K562 (cell line): ENCODE data around the gene FRMD1. TPM values are rescaled to one million over a fixed set of nuclear protein-coding genes. Genes with fewer than 3 reads are reported as not detected.

Experiments
- ATAC-seq: fragments of 200-7000 bp; cut with Tn5 transposase; 3 replicates; pipeline ENCODE4 v1.9.1; 2020; ENCODE audit warnings: moderate library complexity
- BruUV-seq: library from RNA; stranded (reverse); fragments of 400-500 nt; replicated peaks from 2 replicates; lab custom pipeline; 2021; lab: Mats Ljungman, UMichigan
- CTCF ChIA-PET: fragments of 300-600 bp; formaldehyde crosslinking; extraction: SDS; loops from one replicate; lab custom pipeline; 2021; ENCODE audit warnings: low intra/inter-chr PET ratio; lab: Yijun Ruan, JAX
- POLR2A ChIA-PET: fragments of 300-600, 350-650 bp; sonication (Branson Sonifier 250); formaldehyde crosslinking; extraction: SDS; loops from one replicate; lab custom pipeline; 2021; ENCODE audit warnings: antibody characterized with exemption, inconsistent platforms; lab: Yijun Ruan, JAX
- DNase-seq, 4 experiments: peaks; one replicate each; pipeline versions ENCODE4 v3.0.0 to v3.0.0-alpha.2; 2011 to 2018; ENCODE audit warnings: low spot score in 3 of 4, mixed read lengths in 3 of 4; ENCODE audit errors: extremely low read depth in 1 of 4
- FAIRE-seq: peaks from 2 replicates; lab custom pipeline; 2011; peaks lifted over from hg19 to GRCh38; lab: Jason Lieb, UNC
- H2AFZ ChIP-seq: 2 replicates; pipeline ENCODE4 v1.6.0; 2011; ENCODE audit warnings: low read depth, low read length, control low read depth, inconsistent platforms
- H3K27ac ChIP-seq: fragments of 200-600 bp; 3 replicates; pipeline ENCODE4 v1.8.0; 2011; ENCODE audit warnings: low read depth, mild to moderate bottlenecking, control low read depth, inconsistent platforms, low read length, moderate library complexity, mixed read lengths; ENCODE audit errors: extremely low read depth
- H3K27me3 ChIP-seq, 2 experiments: fragments of 300-600 bp in 1 of 2; 2 replicates in 1 of 2; 3 replicates in 1 of 2; pipeline versions ENCODE4 v1.6.0 to v1.8.0; 2011; ENCODE audit warnings: inconsistent platforms in 2 of 2, low read length in 2 of 2, mild to moderate bottlenecking in 1 of 2, mixed read lengths in 1 of 2, moderate library complexity in 1 of 2; ENCODE audit not compliant: control insufficient read depth in 2 of 2, insufficient read depth in 2 of 2
- H3K36me3 ChIP-seq: fragments of 300-600 bp; 3 replicates; pipeline ENCODE4 v1.8.0; 2011; ENCODE audit warnings: mild to moderate bottlenecking, low read length, inconsistent platforms; ENCODE audit not compliant: control insufficient read depth, insufficient read depth
- H3K4me1 ChIP-seq, 2 experiments: fragments of 200-600 bp in 1 of 2; replicated peaks in 1 of 2; 2 replicates in 1 of 2; 3 replicates in 1 of 2; pipeline versions ENCODE4 v1.5.1 to v1.8.0; 2011; ENCODE audit warnings: inconsistent platforms in 2 of 2, low read length in 2 of 2, mild to moderate bottlenecking in 1 of 2, mixed read lengths in 1 of 2, moderate library complexity in 1 of 2; ENCODE audit not compliant: control insufficient read depth in 2 of 2, insufficient read depth in 2 of 2
- H3K4me2 ChIP-seq: 2 replicates; pipeline ENCODE4 v1.6.1; 2011; ENCODE audit warnings: low read length, control low read depth, inconsistent platforms, mixed read lengths; ENCODE audit not compliant: insufficient read depth
- H3K4me3 ChIP-seq: fragments of 200-600 bp; sonication (generic), shearing (Covaris generic); 2 replicates; pipeline ENCODE4 v1.5.1; 2016; ENCODE audit warnings: control low read depth, inconsistent platforms
- H3K79me2 ChIP-seq: fragments of 200-600 bp; 3 replicates; pipeline ENCODE4 v1.8.0; 2011; ENCODE audit warnings: low read length, inconsistent platforms; ENCODE audit not compliant: control insufficient read depth, insufficient read depth
- H3K9ac ChIP-seq, 2 experiments: 2 replicates each; pipeline versions ENCODE4 v1.6.0 to v1.6.1; 2011; ENCODE audit warnings: low read depth in 2 of 2, low read length in 2 of 2, control low read depth in 1 of 2, inconsistent platforms in 1 of 2, mild to moderate bottlenecking in 1 of 2, mixed read lengths in 1 of 2; ENCODE audit not compliant: insufficient read depth in 1 of 2
- H3K9me1 ChIP-seq: one replicate; pipeline ENCODE4 v1.6.0; 2011; ENCODE audit warnings: inconsistent platforms, mild to moderate bottlenecking, low read length, moderate library complexity; ENCODE audit not compliant: control insufficient read depth, insufficient read depth
- H3K9me3 ChIP-seq: replicated peaks from 2 replicates; pipeline ENCODE4 v1.5.1; 2011; ENCODE audit warnings: low read depth, low read length, inconsistent platforms; ENCODE audit not compliant: control insufficient read depth, insufficient read depth
- H4K20me1 ChIP-seq: replicated peaks from 2 replicates; pipeline ENCODE4 v1.6.1; 2011; ENCODE audit warnings: low read length, inconsistent platforms, mixed read lengths; ENCODE audit not compliant: control insufficient read depth, insufficient read depth
- CEBPB ChIP-seq: fragments of 450-650 bp; IDR thresholded peaks from 2 replicates; pipeline ENCODE4 v1.6.1; 2016; ENCODE audit warnings: missing genetic modification characterization, missing compliant biosample characterization
- CEBPG ChIP-seq, 3 experiments: fragments of 200-800 bp in 1 of 3; sonication (Bioruptor generic) in 1 of 3; sonication (generic) in 1 of 3; formaldehyde crosslinking in 1 of 3; IDR thresholded peaks in 2 of 3; conservative IDR thresholded peaks in 1 of 3; 2 replicates each; pipeline versions ENCODE4 v1.6.1 to v1.8.0; 2016 to 2022; ENCODE audit warnings: missing compliant biosample characterization in 2 of 3, missing genetic modification characterization in 2 of 3, mild to moderate bottlenecking in 1 of 3, missing genetic modification reagents in 1 of 3
- ESRRA ChIP-seq: fragments of 450-650 bp; IDR thresholded peaks from 2 replicates; pipeline ENCODE4 v1.6.1; 2014; ENCODE audit warnings: low read depth, mild to moderate bottlenecking, moderate library complexity, borderline replicate concordance
- KHSRP ChIP-seq: fragments of 450-650 bp; IDR thresholded peaks from 2 replicates; pipeline ENCODE4 v1.6.1; 2017
- SOX6 ChIP-seq: fragments of 450-650 bp; IDR thresholded peaks from 2 replicates; pipeline ENCODE4 v1.6.1; 2014; ENCODE audit warnings: mild to moderate bottlenecking
- SP1 ChIP-seq: sonication (generic); formaldehyde crosslinking; IDR thresholded peaks from 2 replicates; pipeline ENCODE4 v1.8.1; 2022; ENCODE audit warnings: mild to moderate bottlenecking, missing genetic modification reagents
- STAG1 ChIP-seq: sonication (generic); formaldehyde crosslinking; IDR thresholded peaks from 2 replicates; pipeline ENCODE4 v1.5.0; 2020; ENCODE audit warnings: missing genetic modification reagents, borderline replicate concordance
- TEAD4 ChIP-seq, 2 experiments: sonication (generic) in 1 of 2; formaldehyde crosslinking in 1 of 2; IDR thresholded peaks; 2 replicates each; pipeline versions ENCODE4 v1.6.1 to v1.8.0; 2012 to 2022; ENCODE audit warnings: borderline replicate concordance in 1 of 2, inconsistent platforms in 1 of 2, low read length in 1 of 2, mild to moderate bottlenecking in 1 of 2, missing genetic modification reagents in 1 of 2
- ZKSCAN3 ChIP-seq: fragments of 250-450 bp; sonication (Bioruptor Pico); IDR thresholded peaks from 2 replicates; pipeline ENCODE4 v1.4.0; 2020
- ZNF253 ChIP-seq: fragments of 250-450 bp; sonication (Bioruptor Pico); conservative IDR thresholded peaks from 2 replicates; pipeline ENCODE4 v1.6.1; 2021; ENCODE audit warnings: mild to moderate bottlenecking
- ZNF3 ChIP-seq: fragments of 250-450 bp; sonication (Bioruptor Pico); IDR thresholded peaks from 2 replicates; pipeline ENCODE4 v1.5.0; 2021; ENCODE audit warnings: mild to moderate bottlenecking, moderate library complexity
- WGBS: fragments of 100-300 bp; shearing (Covaris generic); methylation state at CpG from one replicate; pipeline ENCODE4 v1.1.6; 2016; ENCODE audit warnings: low coverage, mixed read lengths; ENCODE audit not compliant: insufficient coverage; ENCODE audit errors: missing lambda C conversion rate; 5-methylcytosine and 5-hydroxymethylcytosine counted together
- in situ Hi-C: fragments of 300-500 bp; cut with MboI; formaldehyde crosslinking; loops from 4 replicates; pipeline ENCODE4 v1.15.0; 2018; ENCODE audit warnings: inconsistent platforms, mixed read lengths
- intact Hi-C: fragments of 100-400 bp; cut with micrococcal nuclease; formaldehyde crosslinking; loops from 2 replicates; pipeline ENCODE4 v1.14.2; 2022
- polyA plus RNA-seq, 8 experiments: library from polyadenylated mRNA; depleted of rRNA in 4 of 8; stranded (reverse) in 5 of 8; unstranded in 3 of 8; fragments of >200 nt; fragmentation: Nextera tagmentation in 2 of 8; fragmentation: Illumina TruSeq in 1 of 8; extraction: Ambion mirVana in 2 of 8; extraction: Trizol in 1 of 8; gene quantifications; 2 replicates each; pipeline versions ENCODE4 v1.2.1 to v1.2.3, GENCODE V29; 2011 to 2014; ENCODE audit warnings: inconsistent platforms in 1 of 8, missing spikeins in 1 of 8
- total RNA-seq, 7 experiments: library from RNA; depleted of rRNA in 6 of 7; stranded (reverse); fragments of >200 nt in 6 of 7; fragmentation: Illumina TruSeq in 2 of 7; extraction: Trizol in 2 of 7; gene quantifications; 2 replicates each; pipeline versions ENCODE4 v1.2.1 to v1.2.3, GENCODE V29; 2011 to 2021; ENCODE audit warnings: low replicate concordance in 1 of 7
- TF ChIP-seq, protein P1 (sequence below): fragments of 450-650 bp; IDR thresholded peaks from 2 replicates; pipeline ENCODE4 v1.6.1; 2016; ENCODE audit warnings: low read depth, mild to moderate bottlenecking, moderate library complexity
- TF ChIP-seq, protein P2 (sequence below), 3 experiments: fragments of 200-800 bp in 1 of 3; fragments of 250-450 bp in 1 of 3; fragments of 450-650 bp in 1 of 3; sonication (Bioruptor Pico) in 1 of 3; sonication (Bioruptor generic) in 1 of 3; formaldehyde crosslinking in 1 of 3; IDR thresholded peaks; 2 replicates each; pipeline versions ENCODE4 v1.6.1 to v1.8.0; 2016 to 2022; ENCODE audit warnings: mild to moderate bottlenecking in 2 of 3, missing genetic modification characterization in 2 of 3, missing compliant biosample characterization in 1 of 3, moderate library complexity in 1 of 3
- TF ChIP-seq, protein P3 (sequence below): fragments of 250-450 bp; sonication (Bioruptor Pico); IDR thresholded peaks from 2 replicates; pipeline ENCODE4 v1.6.1; 2021; ENCODE audit warnings: mild to moderate bottlenecking

Gene FRMD1
- total and polyA plus RNA-seq, 9 of the 15 experiments (the other 6 are each of a cell fraction or from before 2014, with no cell fraction given): 0.01 to 0.04 (median 0.01) TPM; not detected in 6

DNA sequence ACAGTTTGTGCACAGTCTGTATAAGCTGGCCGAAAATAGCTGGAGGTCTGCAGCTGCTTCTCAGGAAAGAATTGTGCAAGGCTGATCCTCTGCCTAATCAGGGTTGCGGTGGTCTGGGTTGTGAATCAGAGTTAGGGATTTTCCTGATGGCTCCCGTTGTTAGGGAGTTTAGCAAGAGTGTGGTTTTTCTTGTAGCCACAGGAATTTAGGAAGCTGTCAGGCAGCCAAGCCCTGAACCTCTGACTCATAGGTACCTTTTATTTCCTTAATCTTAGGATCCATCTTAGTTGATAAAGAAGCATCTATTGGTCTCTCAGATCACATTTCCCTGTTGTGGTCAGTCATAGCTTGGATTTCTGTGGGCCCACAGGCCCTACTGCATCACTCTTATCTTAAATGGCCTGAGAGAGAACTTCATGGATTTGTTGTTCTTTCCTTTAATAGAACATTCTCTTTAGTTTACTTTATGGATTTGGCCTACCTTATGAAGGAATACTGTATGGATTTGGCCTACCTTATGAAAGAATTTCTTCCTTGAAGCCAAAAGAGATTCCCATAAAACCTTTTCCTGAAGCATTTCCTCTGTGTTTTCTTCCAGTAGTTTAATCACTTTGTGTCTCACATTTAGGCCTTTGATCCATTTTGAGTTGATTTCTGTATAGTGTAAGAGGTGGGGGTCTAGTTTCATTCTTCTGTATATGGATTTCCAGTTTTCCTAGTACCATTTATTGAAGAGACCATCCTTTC is 71.2 kb downstream of the FRMD1 start (continued):
- TF ChIP-seq, protein P1, sequence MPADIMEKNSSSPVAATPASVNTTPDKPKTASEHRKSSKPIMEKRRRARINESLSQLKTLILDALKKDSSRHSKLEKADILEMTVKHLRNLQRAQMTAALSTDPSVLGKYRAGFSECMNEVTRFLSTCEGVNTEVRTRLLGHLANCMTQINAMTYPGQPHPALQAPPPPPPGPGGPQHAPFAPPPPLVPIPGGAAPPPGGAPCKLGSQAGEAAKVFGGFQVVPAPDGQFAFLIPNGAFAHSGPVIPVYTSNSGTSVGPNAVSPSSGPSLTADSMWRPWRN: peak; percentile 44; the same call in 1 of the 2 replicates
- TF ChIP-seq ESRRA (peak; percentile 52; the same call in 1 of the 2 replicates), SOX6 (peak; percentile 52; the same call in 1 of the 2 replicates), CEBPB (tag) (0 out of 2 replicates have a peak, but pooled peaks have one; percentile 29), TEAD4 (IDR thresholded peaks at IDR 0.05; ENCODE audit: low read length) (0 out of 2 replicates have a peak, but pooled peaks have one; percentile 17), TEAD4 (CRISPR knock-in tag; IDR thresholded peaks at IDR 0.05; ENCODE audit: borderline replicate concordance) (no peak), CEBPG (CRISPR knock-in tag; IDR thresholded peaks at IDR 0.05) (no peak), CEBPG (tag; conservative IDR thresholded peaks at IDR 0.05 in 1 of 2, IDR thresholded peaks at IDR 0.05 in 1 of 2) (peak; percentile 39 to 73; a peak in 3 of 4 replicates)
- TF ChIP-seq, all 486 proteins: peak for 10

DNA sequence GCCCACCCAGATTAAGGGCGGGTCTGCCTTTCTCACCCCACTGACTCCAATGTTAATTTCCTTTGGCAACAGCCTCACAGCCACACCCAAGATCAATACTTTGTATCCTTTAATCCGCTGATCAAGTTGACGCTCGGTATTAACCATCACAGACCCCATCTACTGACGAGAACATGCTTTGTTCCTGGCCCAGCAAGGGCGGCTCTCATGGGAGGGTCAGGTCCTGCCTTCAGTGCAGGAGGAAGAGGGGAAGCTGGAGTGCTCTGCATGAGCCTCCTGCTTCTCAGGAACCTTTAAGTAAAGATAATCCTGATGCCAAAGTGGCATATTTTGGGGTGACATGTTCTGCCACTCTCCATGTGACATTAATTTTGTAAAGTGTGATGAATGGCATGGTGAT is 73.2 kb downstream of the FRMD1 start:
- no peak for DNase-seq
- Histone ChIP-seq H2AFZ (no peak overlapping the region), H3K9me1 (no peaks in the 10 kb centered on the region), H3K27ac (no peak overlapping the region), H3K9me3 (no peaks in the 10 kb centered on the region; the same call in 1 of the 2 replicates), H3K4me2 (no peak overlapping the region), H3K4me1 (no peaks in the 10 kb centered on the region), H3K36me3 (no peaks in the 10 kb centered on the region), H3K27me3 (peaks cover 10 to 47% of the 10 kb centered on the region in 2 experiments; a peak in 4 of 5 replicates), H3K79me2 (no peaks in the 10 kb centered on the region), H4K20me1 (no peaks in the 10 kb centered on the region; the same call in 1 of the 2 replicates), H3K4me3 (no peak overlapping the region), H3K9ac (no peak overlapping the region)
- no peak for FAIRE-seq
- no peak for ATAC-seq
- ChIA-PET POLR2A (no interaction called here), CTCF (no interaction called here)
- in situ Hi-C loops (no loop called here), intact Hi-C loops (no loop called here)
- TF ChIP-seq, protein P2, sequence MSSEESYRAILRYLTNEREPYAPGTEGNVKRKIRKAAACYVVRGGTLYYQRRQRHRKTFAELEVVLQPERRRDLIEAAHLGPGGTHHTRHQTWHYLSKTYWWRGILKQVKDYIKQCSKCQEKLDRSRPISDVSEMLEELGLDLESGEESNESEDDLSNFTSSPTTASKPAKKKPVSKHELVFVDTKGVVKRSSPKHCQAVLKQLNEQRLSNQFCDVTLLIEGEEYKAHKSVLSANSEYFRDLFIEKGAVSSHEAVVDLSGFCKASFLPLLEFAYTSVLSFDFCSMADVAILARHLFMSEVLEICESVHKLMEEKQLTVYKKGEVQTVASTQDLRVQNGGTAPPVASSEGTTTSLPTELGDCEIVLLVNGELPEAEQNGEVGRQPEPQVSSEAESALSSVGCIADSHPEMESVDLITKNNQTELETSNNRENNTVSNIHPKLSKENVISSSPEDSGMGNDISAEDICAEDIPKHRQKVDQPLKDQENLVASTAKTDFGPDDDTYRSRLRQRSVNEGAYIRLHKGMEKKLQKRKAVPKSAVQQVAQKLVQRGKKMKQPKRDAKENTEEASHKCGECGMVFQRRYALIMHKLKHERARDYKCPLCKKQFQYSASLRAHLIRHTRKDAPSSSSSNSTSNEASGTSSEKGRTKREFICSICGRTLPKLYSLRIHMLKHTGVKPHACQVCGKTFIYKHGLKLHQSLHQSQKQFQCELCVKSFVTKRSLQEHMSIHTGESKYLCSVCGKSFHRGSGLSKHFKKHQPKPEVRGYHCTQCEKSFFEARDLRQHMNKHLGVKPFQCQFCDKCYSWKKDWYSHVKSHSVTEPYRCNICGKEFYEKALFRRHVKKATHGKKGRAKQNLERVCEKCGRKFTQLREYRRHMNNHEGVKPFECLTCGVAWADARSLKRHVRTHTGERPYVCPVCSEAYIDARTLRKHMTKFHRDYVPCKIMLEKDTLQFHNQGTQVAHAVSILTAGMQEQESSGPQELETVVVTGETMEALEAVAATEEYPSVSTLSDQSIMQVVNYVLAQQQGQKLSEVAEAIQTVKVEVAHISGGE (CRISPR knock-in tag; IDR thresholded peaks at IDR 0.05): no peak
- TF ChIP-seq ZNF3 (CRISPR knock-in tag) (no peak), KHSRP (no peak), ZNF253 (no peak), STAG1 (CRISPR knock-in tag) (no peak), ZKSCAN3 (CRISPR knock-in tag) (no peak), SP1 (CRISPR knock-in tag) (no peak)
- TF ChIP-seq, protein P3, sequence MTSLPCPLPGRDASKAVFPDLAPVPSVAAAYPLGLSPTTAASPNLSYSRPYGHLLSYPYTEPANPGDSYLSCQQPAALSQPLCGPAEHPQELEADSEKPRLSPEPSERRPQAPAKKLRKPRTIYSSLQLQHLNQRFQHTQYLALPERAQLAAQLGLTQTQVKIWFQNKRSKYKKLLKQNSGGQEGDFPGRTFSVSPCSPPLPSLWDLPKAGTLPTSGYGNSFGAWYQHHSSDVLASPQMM: no peak
- 0% methylated on average over 6 of the region's 6 CpGs for WGBS
- no TSS peak for BruUV-seq
